Endothelial cell of umbilical vein (primary cell): ENCODE measurements around the gene GIPC1. TPM values are rescaled to one million over a fixed set of nuclear protein-coding genes. Genes with fewer than 3 reads are reported as not detected.

Experiments used
- BruUV-seq: library from RNA; stranded (reverse); fragments of 400-500 nt; replicated peaks from 2 replicates; lab custom pipeline; 2021; lab: Mats Ljungman, UMichigan
- CTCF ChIA-PET: fragments of 300-600, 350-600 bp; sonication (Branson Sonifier 250); formaldehyde crosslinking; loops from one replicate; lab custom pipeline; 2021; ENCODE audit warnings: antibody characterized with exemption, inconsistent platforms; lab: Charles Lee
- POLR2A ChIA-PET: fragments of 300-600, 350-600 bp; sonication (Branson Sonifier 250); formaldehyde crosslinking; loops from one replicate; lab custom pipeline; 2021; ENCODE audit warnings: antibody characterized with exemption, inconsistent platforms; lab: Charles Lee
- DNase-seq: peaks from one replicate; pipeline ENCODE4 v3.0.0-alpha.2; 2011; ENCODE audit warnings: low read depth, low spot score
- FAIRE-seq: peaks from 2 replicates; lab custom pipeline; 2011; peaks lifted over from hg19 to GRCh38; lab: Jason Lieb, UNC
- H2AFZ ChIP-seq: 2 replicates; pipeline ENCODE4 v1.6.0; 2012; ENCODE audit warnings: low read depth, low read length, control low read depth, inconsistent platforms
- H3K27ac ChIP-seq: 2 replicates; pipeline ENCODE4 v1.5.1; 2011; ENCODE audit warnings: low read depth, mild to moderate bottlenecking, control low read depth, low read length, moderate library complexity; ENCODE audit not compliant: insufficient read depth
- H3K27me3 ChIP-seq, 2 experiments: 2 replicates each; pipeline versions ENCODE4 v1.6.0 to v1.6.1; 2011; ENCODE audit warnings: low read length in 2 of 2, mixed read lengths in 1 of 2; ENCODE audit not compliant: control insufficient read depth in 2 of 2, insufficient read depth in 2 of 2
- H3K36me3 ChIP-seq, 2 experiments: 2 replicates in 1 of 2; 3 replicates in 1 of 2; pipeline ENCODE4 v1.5.1; 2011; ENCODE audit warnings: low read length in 2 of 2, mild to moderate bottlenecking in 1 of 2, moderate library complexity in 1 of 2; ENCODE audit not compliant: control insufficient read depth in 2 of 2, insufficient read depth in 2 of 2; ENCODE audit errors: extremely low read depth in 1 of 2
- H3K4me1 ChIP-seq: 3 replicates; pipeline ENCODE4 v1.5.1; 2011; ENCODE audit warnings: mild to moderate bottlenecking, low read length; ENCODE audit not compliant: control insufficient read depth, insufficient read depth; ENCODE audit errors: extremely low read depth
- H3K4me2 ChIP-seq: 2 replicates; pipeline ENCODE4 v1.6.1; 2011; ENCODE audit warnings: low read length, control low read depth, mixed read lengths; ENCODE audit not compliant: insufficient read depth
- H3K4me3 ChIP-seq, 3 experiments: fragments of 200-600 bp in 1 of 3; sonication (generic), shearing (Covaris generic) in 1 of 3; replicated peaks in 1 of 3; 2 replicates each; pipeline ENCODE4 v1.5.1; 2011 to 2016; ENCODE audit warnings: control low read depth in 3 of 3, low read length in 3 of 3, mild to moderate bottlenecking in 2 of 3, inconsistent platforms in 1 of 3, low read depth in 1 of 3, moderate library complexity in 1 of 3; ENCODE audit not compliant: insufficient read depth in 1 of 3
- H3K79me2 ChIP-seq: 2 replicates; pipeline ENCODE4 v1.6.0; 2012; ENCODE audit warnings: low read length, inconsistent platforms; ENCODE audit not compliant: control insufficient read depth, insufficient read depth
- H3K9ac ChIP-seq: replicated peaks from 2 replicates; pipeline ENCODE3; 2011; ENCODE audit warnings: low read length, control low read depth; ENCODE audit not compliant: insufficient read depth; ENCODE audit errors: extremely low read depth
- H3K9me1 ChIP-seq: replicated peaks from 3 replicates; pipeline ENCODE4 v1.6.0; 2011; ENCODE audit warnings: mild to moderate bottlenecking, low read length; ENCODE audit not compliant: control insufficient read depth, insufficient read depth; ENCODE audit errors: extremely low read depth
- H3K9me3 ChIP-seq: replicated peaks from 2 replicates; pipeline ENCODE4 v1.5.1; 2012; ENCODE audit warnings: low read length, inconsistent platforms; ENCODE audit not compliant: control insufficient read depth, insufficient read depth
- H4K20me1 ChIP-seq: replicated peaks from 2 replicates; pipeline ENCODE3; 2011; ENCODE audit warnings: mild to moderate bottlenecking, low read length; ENCODE audit not compliant: control insufficient read depth, insufficient read depth; ENCODE audit errors: extremely low read depth
- CTCF ChIP-seq, 2 donors: IDR thresholded peaks; 1 replicate in 1 of 2; 2 replicates in 1 of 2; pipeline ENCODE4 v1.5.1; 2011; ENCODE audit warnings: low read length in 2 of 2, mild to moderate bottlenecking in 2 of 2, moderate library complexity in 2 of 2, control low read depth in 1 of 2, inconsistent platforms in 1 of 2, low read depth in 1 of 2; ENCODE audit not compliant: insufficient read depth in 1 of 2; ENCODE audit errors: extremely low read depth in 1 of 2
- EZH2 ChIP-seq: IDR thresholded peaks from 2 replicates; pipeline ENCODE4 v1.6.1; 2012; ENCODE audit warnings: borderline replicate concordance, low read depth, mild to moderate bottlenecking, moderate library complexity, low read length, inconsistent platforms; ENCODE audit not compliant: severe bottlenecking
- FOS ChIP-seq: IDR thresholded peaks from 2 replicates; pipeline ENCODE4 v1.6.1; 2011; ENCODE audit warnings: mild to moderate bottlenecking, low read length, moderate library complexity, borderline replicate concordance; ENCODE audit not compliant: insufficient read depth
- GATA2 ChIP-seq: IDR thresholded peaks from 2 replicates; pipeline ENCODE4 v1.7.0; 2011; ENCODE audit warnings: low read depth, mild to moderate bottlenecking, moderate library complexity, mixed read lengths, low read length; ENCODE audit not compliant: insufficient read length, insufficient read depth
- JUN ChIP-seq: IDR thresholded peaks from 2 replicates; pipeline ENCODE4 v1.6.1; 2011; ENCODE audit warnings: borderline replicate concordance, low read depth; ENCODE audit not compliant: insufficient read length, insufficient read depth
- MAX ChIP-seq: IDR thresholded peaks from 2 replicates; pipeline ENCODE4 v1.6.1; 2011; ENCODE audit not compliant: insufficient read depth, insufficient read length
- MYC ChIP-seq: IDR thresholded peaks from one replicate; pipeline ENCODE4 v1.6.1; 2011; ENCODE audit warnings: mild to moderate bottlenecking, low read depth, low read length
- POLR2A ChIP-seq: IDR thresholded peaks from 2 replicates; pipeline ENCODE4 v1.6.1; 2012; ENCODE audit warnings: low read depth, mild to moderate bottlenecking, control low read depth, low read length
- POLR2AphosphoS5 ChIP-seq: IDR thresholded peaks from 2 replicates; pipeline ENCODE4 v1.6.1; 2012; ENCODE audit warnings: low read depth, mild to moderate bottlenecking, control low read depth, low read length, moderate library complexity; ENCODE audit not compliant: insufficient read depth
- dilution Hi-C: fragments of 300-500 bp; cut with MboI; formaldehyde crosslinking; loops from one replicate; pipeline ENCODE4 v1.15.0; 2019; ENCODE audit warnings: low sequenced_read_pairs; ENCODE audit not compliant: extremely low pct_ligation_motif_present
- intact Hi-C: fragments of 100-400 bp; cut with micrococcal nuclease; formaldehyde crosslinking; loops from one replicate; pipeline ENCODE4 v1.10.0; 2022
- polyA plus RNA-seq, 4 experiments: library from polyadenylated mRNA; depleted of rRNA in 3 of 4; stranded (reverse) in 3 of 4; unstranded in 1 of 4; fragments of >200 nt; gene quantifications; 2 replicates each; pipeline versions ENCODE4 v1.2.1 to v1.2.3, GENCODE V29; 2011 to 2012; ENCODE audit warnings: missing spikeins in 1 of 4
- total RNA-seq: library from RNA; stranded (reverse); gene quantifications from 2 replicates; pipeline ENCODE4 v1.2.3, GENCODE V29; 2021

The GIPC1 gene
- total and polyA plus RNA-seq, 2 donors (not counting 3 experiments of a cell fraction or from before 2014, with no cell fraction given), result 108 to 141 TPM

GRCh38 chr19:14514215-14514863 is 18.4 kb upstream of the GIPC1 start:
- TF ChIP-seq MAX (no peak), POLR2A (no peak), CTCF (IDR thresholded peaks at IDR 0.05; ENCODE audit: extremely low read depth in 1 of 2, insufficient read depth in 1 of 2, low read depth in 1 of 2, low read length in 2 of 2) (no peak), EZH2 (no peak), FOS (no peak), GATA2 (no peak), MYC (no peak), JUN (no peak), POLR2AphosphoS5 (no peak)
- intact Hi-C loops (no loop called here), dilution Hi-C loops (no loop called here)
- DNase-seq, result no peak
- H3K9me3 ChIP-seq, result no peaks in the 10 kb centered on the region
- peaks cover 12 to 13% of the 10 kb centered on the region in 2 experiments for H3K36me3 ChIP-seq
- peaks cover 26% of the 10 kb centered on the region for H3K4me1 ChIP-seq
- no peaks in the 10 kb centered on the region for H3K9me1 ChIP-seq
- no peak overlapping the region for H2AFZ ChIP-seq
- peaks cover 33% of the 10 kb centered on the region for H3K79me2 ChIP-seq
- POLR2A ChIA-PET, result no interaction called here
- H3K4me2 ChIP-seq, result no peak overlapping the region
- H3K27ac ChIP-seq, result no peak overlapping the region
- no peak overlapping the region for H3K4me3 ChIP-seq
- peak; percentile 37 for FAIRE-seq
- H3K27me3 ChIP-seq, result no peaks in the 10 kb centered on the region
- H4K20me1 ChIP-seq, result no peaks in the 10 kb centered on the region
- no TSS peak for BruUV-seq
- H3K9ac ChIP-seq, result no peak overlapping the region
- CTCF ChIA-PET, result interaction anchor here (1.1 kb wide), 1 partner anchor 9 kb away, joined by 5 read pairs; no protein-coding TSS in a partner anchor
